Transverse colon (tissue), 4 donors: ENCODE measurements around the gene PLCD3.

Experiments used
- EP300 ChIP-seq: sonication (generic); formaldehyde crosslinking; IDR thresholded peaks from one replicate; pipeline ENCODE4 v1.6.1; 2017; ENCODE audit warnings: antibody characterized with exemption, low read depth
- POLR2A ChIP-seq: fragments of 450-650 bp; IDR thresholded peaks from one replicate; pipeline ENCODE4 v1.6.1; 2016; ENCODE audit warnings: antibody characterized with exemption, mild to moderate bottlenecking, moderate library complexity
- POLR2AphosphoS5 ChIP-seq, 3 donors: sonication (generic); formaldehyde crosslinking; IDR thresholded peaks; one replicate each; pipeline ENCODE4 v1.6.1; 2016; ENCODE audit warnings: antibody characterized with exemption in 3 of 3
- TF ChIP-seq, protein P1 (sequence below), 5 experiments: fragments of 200-600 bp in 3 of 5; fragments of 450-650 bp in 2 of 5; sonication (generic) in 3 of 5; IDR thresholded peaks; 1 replicate in 2 of 5; 2 replicates in 3 of 5; pipeline ENCODE4 v1.5.1; 2016 to 2017; ENCODE audit warnings: antibody characterized with exemption in 5 of 5, inconsistent platforms in 3 of 5, mild to moderate bottlenecking in 2 of 5, moderate library complexity in 1 of 5

DNA sequence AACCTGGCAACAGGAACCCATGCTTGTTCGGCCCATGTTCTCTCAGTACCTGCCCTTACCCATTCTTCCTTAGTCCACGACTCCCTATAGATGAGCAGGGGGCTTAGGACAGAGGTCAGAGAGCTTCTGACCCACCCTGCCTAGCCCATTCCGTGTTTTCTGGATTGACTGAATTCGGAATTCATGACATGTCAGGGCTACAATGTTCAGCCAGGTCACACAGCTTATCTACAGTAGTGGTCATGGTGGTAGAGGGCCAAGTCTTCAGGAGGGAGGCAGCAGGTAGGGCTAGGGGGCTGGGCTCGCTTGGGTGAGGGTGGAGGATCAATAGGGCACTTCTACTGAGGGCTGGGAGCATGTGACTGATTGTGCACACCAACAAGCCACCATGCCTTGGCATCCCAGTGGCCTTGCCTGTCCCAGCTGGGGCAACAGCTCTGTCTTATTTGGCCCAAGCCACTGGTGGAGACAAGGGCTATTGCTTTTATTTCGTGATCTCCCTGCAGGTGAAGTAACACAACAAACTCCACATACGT is 32.5 kb upstream of the PLCD3 start:
- TF ChIP-seq, protein P1, sequence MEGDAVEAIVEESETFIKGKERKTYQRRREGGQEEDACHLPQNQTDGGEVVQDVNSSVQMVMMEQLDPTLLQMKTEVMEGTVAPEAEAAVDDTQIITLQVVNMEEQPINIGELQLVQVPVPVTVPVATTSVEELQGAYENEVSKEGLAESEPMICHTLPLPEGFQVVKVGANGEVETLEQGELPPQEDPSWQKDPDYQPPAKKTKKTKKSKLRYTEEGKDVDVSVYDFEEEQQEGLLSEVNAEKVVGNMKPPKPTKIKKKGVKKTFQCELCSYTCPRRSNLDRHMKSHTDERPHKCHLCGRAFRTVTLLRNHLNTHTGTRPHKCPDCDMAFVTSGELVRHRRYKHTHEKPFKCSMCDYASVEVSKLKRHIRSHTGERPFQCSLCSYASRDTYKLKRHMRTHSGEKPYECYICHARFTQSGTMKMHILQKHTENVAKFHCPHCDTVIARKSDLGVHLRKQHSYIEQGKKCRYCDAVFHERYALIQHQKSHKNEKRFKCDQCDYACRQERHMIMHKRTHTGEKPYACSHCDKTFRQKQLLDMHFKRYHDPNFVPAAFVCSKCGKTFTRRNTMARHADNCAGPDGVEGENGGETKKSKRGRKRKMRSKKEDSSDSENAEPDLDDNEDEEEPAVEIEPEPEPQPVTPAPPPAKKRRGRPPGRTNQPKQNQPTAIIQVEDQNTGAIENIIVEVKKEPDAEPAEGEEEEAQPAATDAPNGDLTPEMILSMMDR (IDR thresholded peaks at IDR 0.05), result no peak
- no peak for TF ChIP-seq POLR2AphosphoS5 (IDR thresholded peaks at IDR 0.05)
- TF ChIP-seq POLR2A, result no peak
- no peak for TF ChIP-seq EP300
